ENCODE measurements around the gene PCDH9.

DNA sequence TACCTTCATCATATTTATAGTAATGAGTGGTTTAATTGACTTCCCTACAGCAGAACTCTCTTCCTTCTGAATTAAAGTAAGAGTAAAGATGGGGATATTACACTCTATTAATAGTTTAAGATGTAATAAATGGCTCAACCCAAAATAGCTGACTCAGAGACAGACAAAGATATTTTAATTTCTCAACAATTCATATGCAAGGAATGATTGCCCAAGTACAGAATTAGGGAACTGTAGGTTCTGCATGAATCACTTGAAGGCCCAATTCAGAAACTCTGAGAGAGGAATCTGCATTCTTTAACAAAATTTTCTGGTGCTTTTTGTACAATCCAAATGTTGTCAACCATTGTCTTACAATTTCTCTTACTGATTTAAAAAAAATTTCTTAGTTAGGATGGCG, 42.9 kb upstream of the PCDH9 start:
- TF ChIP-seq, protein P1, sequence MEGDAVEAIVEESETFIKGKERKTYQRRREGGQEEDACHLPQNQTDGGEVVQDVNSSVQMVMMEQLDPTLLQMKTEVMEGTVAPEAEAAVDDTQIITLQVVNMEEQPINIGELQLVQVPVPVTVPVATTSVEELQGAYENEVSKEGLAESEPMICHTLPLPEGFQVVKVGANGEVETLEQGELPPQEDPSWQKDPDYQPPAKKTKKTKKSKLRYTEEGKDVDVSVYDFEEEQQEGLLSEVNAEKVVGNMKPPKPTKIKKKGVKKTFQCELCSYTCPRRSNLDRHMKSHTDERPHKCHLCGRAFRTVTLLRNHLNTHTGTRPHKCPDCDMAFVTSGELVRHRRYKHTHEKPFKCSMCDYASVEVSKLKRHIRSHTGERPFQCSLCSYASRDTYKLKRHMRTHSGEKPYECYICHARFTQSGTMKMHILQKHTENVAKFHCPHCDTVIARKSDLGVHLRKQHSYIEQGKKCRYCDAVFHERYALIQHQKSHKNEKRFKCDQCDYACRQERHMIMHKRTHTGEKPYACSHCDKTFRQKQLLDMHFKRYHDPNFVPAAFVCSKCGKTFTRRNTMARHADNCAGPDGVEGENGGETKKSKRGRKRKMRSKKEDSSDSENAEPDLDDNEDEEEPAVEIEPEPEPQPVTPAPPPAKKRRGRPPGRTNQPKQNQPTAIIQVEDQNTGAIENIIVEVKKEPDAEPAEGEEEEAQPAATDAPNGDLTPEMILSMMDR (IDR thresholded peaks at IDR 0.05) = no peak
- TF ChIP-seq EP300 (IDR thresholded peaks at IDR 0.05) = no peak
- no peak for TF ChIP-seq POLR2A (IDR thresholded peaks at IDR 0.05)
